ENCODE data around the gene XIST.
"Not testable (repeated sequence)": the region's sequence is repeated elsewhere in the genome, so short reads cannot be mapped to it uniquely, and the experiment has no call there.

XIST gene

DNA sequence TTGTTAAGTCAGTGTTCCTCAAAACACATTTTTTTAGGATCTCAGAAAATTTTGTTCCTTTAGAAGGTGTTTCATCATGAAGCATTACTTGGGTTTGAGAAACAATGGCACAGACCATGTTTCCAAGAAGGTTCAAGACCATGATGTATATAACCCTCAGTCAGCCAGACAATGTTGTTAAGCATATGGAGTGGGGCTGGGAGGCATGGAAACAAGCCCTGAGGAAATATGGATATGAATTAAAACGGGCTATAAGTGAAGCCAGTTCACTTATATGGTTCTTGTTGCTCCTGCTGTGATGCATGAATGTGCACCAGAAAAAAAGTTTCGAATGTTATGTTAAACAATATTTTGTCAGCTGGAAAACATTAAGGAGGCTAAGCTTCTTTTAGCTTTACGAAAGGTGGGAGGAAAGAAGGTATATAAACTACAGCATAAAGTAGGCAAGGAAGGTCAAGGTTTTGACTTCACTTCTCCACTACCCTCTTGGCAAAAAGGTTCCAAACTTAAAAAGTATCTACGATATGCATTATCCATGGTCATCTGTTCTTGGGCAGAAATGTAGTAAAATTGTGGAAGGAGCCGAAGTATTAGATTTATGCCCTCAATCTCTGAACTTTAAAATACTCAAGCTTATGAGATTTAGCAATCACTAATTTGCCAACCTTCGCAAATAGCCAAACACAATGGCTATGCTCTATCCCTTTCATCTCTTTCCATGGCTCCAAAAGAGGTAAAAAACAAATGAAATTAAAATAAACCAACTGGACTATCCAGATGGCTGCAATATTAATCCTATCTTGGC lies 12.2 kb downstream of the XIST start:
- in situ Hi-C loops (cut with HindIII; ENCODE audit: low sequenced_read_pairs) = no loop called here

DNA sequence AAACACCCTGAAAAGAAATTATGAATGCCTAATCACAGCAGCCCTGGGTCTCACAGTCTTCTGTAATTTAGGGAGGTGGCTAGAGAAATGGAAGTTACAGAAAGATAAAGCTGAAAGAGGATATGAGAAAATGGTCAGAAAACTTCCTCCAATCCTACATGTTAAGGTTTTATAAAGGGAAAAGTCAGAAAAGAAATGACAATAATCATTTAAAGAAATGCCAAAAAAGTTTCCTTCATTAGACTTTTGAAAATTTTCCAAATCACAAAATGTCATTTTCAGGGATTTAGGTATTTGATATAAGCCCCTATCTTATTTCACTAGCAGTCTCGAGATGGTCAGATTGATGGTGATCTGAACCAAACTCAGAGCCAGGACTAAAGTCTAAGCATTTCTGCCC lies 13.4 kb downstream of the XIST start:
- in situ Hi-C loops (cut with HindIII; ENCODE audit: low sequenced_read_pairs) = no loop called here

DNA sequence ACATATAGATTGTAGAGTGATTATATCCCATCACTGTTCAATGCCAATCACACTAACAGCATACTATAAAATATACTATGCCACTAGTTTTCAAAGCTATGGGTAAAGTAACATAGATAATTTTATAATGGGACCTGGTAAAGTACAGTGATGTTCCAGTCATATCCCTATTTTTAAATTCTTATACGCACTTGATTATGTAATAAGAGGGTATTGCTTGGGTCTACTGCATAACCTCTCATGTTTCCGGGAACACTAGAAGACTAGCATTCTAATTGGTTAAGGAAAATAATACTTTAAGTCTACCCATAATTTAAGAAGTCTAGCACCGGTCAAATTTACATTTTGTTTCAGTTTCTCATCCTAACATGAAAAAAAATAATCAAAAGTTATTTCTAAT lies 14.4 kb downstream of the XIST start:
- in situ Hi-C loops (cut with HindIII; ENCODE audit: low sequenced_read_pairs) = no loop called here

DNA sequence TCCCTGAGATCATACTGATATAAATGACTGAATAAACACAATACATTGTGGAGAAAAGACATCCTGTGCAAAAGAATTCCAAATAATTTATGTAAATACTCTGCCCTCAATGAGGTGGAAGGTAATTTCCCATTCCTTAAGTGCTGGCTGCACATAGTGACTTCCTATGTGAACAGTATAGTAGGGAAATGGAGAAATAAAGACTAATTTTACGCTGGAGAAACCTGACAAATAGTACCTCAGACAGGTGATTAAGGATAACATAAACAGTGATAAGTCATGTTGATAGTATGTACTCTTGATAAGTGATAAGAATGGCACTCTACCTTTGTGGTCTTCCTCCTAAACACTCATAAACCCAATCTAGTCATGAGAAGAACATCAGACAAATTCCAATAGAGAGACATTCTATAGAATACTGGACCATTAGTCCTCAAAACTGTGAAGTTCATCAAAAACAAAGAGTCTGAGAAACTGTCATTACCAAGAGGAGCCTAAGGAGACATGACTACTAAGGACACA lies 15.5 kb downstream of the XIST start:
- in situ Hi-C loops (cut with HindIII; ENCODE audit: low sequenced_read_pairs) = no loop called here

DNA sequence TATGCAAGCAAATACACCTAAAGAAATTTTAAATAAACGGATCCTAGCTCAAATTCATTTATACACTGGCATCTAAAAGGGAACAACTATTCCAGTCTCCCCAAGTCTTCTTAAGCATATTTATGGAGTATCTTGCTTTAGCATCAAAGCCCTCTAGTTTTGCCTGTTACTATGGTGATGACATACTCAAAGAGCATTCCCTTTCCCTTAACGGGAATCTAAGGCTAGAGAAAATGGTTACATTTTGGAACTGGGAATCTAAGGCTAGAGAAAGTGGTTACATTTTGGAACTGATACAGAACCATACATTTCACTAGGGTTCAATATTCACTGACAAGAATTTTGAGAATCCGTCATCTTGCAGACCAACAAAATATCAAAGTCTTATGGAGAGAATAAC lies 18.3 kb downstream of the XIST start:
- in situ Hi-C loops (cut with HindIII; ENCODE audit: low sequenced_read_pairs) = no loop called here

DNA sequence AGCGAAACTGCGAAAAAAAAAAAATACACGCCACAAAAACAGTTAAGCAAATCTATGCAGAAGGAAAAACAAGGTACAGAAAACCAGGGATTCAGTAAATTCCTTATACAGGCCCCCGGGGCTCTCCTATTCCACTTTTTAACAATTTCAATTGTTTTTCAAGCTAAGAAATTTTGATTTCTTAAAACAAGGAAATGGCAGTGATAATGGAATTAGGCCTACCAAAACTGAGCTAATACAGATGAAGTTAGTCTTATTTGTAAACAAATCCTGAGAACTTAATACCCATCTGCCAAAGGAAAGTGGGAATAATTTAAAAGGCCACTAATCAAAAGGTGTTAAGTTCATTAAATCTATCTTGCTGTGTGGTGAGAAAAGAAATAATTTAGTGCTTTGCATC lies 20.2 kb downstream of the XIST start:
- in situ Hi-C loops (cut with HindIII; ENCODE audit: low sequenced_read_pairs) = no loop called here

DNA sequence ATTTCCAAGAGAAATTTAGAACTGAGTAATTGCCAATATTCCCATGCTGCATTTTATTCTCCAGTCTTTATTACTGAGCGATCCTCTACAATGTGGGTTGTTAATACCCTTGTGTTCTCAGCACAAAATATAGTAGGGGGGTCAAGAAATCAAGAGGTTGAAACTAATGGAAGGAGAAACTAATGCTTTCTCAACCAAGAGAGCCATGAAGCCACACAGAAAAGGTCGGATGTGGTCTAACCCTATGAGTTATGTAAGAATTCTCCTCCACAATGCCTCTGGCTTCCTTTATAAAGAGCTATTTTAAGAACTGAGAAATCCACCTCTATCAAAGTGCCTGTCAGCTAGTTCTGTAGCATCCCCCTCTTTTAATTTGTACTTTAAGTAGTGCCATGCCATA lies 21.0 kb downstream of the XIST start:
- in situ Hi-C loops (cut with HindIII; ENCODE audit: low sequenced_read_pairs) = no loop called here

DNA sequence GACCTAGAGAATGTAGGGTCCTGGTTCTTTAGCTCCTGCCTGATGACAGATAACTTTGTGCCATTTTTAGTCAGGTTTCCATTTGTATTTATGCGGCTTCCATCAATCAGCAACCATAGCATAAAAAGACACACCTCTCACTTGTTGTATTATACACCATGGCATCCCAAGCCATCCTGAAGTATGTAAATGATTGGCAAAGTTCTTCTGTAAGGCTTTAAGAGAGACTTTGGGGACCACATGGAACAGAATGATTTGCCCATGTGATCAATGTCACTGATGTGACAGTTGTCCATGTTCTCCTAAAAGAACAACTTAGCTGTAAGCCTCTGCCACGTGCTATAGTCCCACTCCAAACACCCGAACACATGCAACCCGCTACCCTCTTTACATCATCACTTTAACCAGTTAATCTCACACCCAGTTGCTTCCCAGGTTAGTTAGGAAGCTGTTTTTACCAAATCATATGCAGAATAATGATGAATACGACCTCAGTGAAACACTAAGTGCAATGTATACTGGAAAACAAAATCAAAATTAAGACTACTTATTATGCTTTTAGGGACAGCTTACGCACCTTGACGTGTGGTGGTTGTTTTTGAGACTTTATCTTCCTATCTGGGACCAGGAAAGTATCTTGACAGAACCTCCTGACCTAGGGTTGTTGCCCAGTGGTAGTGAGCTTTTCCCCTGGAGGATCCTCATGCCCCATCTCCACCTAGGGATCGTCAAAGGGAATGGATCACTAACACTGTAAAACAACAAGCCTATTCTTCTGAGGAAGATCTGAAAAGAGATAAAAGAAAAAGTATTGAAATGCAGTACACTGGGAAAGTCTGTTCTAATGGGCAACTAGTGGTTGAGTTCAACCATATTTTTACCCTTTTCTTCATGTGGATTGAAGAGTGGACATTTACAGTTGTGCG lies 21.8 kb downstream of the XIST start:
- in situ Hi-C loops (cut with HindIII; ENCODE audit: low sequenced_read_pairs) = no loop called here

DNA sequence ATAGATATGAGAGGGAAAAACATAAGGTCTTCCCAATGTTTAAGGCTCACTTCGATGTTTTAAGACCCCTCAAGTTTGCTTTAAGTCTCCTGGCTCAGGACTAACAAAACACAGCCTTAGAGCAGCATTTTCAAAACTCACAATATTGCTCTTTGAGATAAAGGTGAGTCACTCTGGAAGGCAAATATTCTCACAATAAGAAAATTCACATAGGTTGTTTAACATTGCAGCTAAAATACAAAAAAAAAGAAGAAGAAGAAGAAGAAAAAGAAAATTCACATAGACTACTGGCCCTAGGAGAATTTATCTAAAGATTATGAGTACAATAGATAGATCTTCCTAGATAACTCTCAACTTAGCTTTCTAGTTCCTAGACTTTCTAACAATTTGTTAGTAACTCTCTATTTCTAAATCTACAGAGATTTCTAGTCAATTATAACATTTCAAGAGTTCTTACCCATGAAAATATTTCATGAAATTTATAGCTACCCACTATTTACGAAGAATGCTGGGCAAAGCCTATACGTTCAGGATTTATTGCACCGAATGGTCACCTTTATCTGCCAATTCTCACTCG lies 22.5 kb downstream of the XIST start:
- in situ Hi-C loops (cut with HindIII; ENCODE audit: low sequenced_read_pairs) = no loop called here

DNA sequence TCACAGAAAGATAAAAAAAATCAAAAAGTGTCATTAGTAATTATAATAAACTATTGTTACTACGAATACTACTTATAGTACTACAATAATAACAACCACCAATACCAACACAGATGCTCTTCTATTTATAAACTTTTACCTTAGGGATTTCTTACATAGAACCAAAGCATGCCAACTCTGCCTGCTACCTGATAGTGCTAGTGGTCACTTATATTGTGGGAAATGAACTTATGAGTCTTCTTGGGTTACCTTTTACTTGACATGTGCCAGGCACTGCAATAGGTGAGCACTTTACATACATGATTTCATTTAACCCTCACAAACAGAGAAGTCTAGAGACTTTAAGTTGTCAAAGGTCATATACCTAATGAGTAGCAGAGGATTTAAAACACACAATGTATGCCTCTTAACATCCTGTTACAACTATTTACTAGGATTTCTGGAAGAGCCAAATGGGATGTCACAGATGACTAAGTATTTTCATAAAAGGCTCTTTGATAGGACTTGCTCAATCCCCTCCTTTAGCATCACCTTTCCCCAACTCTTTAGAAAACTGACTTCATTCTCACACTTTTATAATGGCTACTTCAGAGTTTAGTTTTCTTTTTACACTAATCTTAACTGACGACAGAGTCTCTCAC lies 24.3 kb downstream of the XIST start:
- in situ Hi-C loops (cut with HindIII; ENCODE audit: low sequenced_read_pairs) = no loop called here

DNA sequence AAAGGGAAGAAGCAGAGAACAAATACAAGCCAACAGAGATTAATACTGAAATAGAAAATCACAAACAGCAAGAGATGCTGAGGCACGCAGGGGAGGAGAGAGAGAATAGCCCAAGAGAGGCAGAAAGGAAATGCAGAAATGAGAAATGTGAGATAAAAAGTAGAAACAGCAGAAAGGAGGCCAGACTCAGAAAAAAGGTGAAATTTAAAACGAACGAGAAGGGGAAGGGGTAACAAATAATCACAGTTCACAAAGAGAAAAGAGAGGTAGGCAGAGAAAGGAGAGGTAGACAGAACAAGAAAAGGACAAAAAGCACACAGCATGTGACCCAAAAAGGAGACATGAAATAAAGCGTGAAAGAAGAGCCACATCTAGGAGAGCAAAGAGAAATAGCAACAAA lies 25.1 kb downstream of the XIST start:
- in situ Hi-C loops (cut with HindIII; ENCODE audit: low sequenced_read_pairs) = no loop called here

DNA sequence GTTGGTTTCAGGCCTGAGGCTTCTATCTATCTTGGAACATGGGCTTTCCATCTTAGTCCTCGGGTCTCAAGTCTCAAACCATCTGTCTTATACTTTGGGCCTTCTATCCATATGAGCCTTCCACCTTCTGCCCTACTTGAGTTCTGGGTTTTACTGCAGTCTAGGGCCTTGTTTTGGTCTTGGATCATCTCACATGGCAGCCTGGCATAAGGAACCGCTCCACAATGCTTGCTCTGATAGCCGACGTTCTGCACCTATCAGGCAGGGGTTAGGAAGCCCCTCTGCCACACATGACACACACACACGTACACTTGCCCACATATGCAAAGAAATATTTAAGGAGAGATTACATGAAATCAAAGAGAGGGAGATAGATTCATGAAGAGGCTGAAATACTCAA lies 25.5 kb downstream of the XIST start:
- in situ Hi-C loops (cut with HindIII; ENCODE audit: low sequenced_read_pairs) = no loop called here

DNA sequence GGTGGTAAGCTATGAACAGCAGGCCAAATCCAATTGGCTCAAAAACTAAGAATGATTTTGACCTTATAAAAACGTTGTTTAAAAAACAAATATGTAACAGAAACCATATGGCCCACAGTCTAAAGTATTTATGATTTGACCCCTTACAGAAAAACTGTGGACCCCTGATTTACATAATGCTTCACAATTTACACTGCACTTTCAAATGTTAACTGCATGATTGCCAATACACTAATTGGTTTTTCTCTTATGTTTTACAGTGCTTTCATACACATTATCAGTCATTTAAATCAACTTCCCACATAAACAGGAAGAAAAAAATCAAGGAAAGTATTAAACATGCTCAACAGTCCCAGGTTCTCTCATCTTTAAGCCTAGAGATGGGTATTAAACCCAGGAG lies 26.9 kb downstream of the XIST start:
- in situ Hi-C loops (cut with HindIII; ENCODE audit: low sequenced_read_pairs) = no loop called here

DNA sequence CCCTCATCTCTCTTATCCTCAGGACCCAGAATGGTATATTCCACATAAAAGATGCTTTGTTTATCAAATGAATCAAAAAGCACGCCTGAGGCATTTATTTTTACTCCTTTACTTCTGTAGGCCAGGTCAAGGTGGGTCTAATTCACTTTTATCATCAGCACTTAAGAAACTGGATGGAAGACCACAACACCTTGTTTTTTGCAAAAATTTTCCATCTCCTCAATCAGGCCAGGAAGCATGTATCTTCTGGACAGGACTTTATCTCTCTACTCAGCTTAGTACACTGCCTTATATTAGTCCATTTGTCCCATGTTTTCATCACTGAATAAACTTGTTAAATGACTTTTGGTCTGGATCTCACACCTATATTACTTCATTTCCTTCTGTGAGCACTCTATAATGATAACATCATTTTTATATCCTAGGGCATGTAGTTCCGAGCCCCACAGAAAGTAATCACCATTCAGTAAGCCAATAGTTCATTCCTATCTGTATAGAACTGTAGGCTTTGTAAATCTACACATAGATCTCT lies 29.0 kb downstream of the XIST start:
- in situ Hi-C loops (cut with HindIII; ENCODE audit: low sequenced_read_pairs) = no loop called here

DNA sequence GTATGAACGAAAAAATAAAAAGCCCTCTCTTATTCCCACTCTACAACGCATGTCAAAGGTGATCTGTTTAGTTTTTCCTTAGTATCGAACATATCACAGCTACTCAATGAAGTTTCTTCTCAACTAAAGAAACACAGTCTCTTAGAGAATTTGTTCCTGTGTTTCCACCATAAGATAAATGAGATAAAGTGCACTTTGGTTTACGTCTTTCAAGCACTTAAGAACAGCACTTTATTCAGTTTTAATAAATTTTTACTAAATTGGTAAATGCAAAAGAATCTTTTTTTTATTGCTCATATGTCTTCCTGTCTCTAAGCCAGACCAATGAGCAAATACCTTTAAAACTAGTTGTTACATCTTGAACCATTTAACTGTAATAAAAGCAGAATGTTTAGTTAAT lies 29.7 kb downstream of the XIST start:
- in situ Hi-C loops (cut with HindIII; ENCODE audit: low sequenced_read_pairs) = no loop called here

DNA sequence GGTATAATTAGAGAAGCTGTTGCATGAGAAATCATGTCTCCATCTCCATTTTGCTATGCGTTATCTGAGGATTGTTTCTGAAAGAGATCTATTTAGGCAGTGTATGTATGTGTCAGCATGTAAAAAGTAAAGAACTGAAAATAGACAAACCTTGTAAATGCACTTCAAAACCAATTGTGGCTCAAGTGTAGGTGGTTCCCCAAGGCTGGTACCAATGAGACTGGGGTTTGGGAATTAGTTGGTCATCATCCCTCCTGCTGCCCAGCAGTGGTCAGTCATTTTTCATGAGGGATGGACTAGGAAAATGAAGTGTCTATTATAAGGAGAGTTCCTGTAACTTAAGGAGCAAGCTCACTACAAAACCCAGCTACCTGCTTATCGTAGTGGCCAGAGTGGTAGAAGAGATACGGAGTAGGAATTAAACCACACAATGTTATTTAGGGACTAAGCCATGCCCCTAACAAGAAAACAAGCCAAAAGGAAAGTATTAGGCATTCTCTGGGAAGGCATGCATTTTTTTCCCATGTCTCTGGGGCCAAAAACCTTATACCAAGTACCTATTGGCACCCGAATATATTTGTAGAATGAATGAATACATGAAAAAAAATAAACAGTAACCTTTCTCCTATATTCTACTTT lies 30.5 kb downstream of the XIST start:
- in situ Hi-C loops (cut with HindIII; ENCODE audit: low sequenced_read_pairs) = no loop called here

DNA sequence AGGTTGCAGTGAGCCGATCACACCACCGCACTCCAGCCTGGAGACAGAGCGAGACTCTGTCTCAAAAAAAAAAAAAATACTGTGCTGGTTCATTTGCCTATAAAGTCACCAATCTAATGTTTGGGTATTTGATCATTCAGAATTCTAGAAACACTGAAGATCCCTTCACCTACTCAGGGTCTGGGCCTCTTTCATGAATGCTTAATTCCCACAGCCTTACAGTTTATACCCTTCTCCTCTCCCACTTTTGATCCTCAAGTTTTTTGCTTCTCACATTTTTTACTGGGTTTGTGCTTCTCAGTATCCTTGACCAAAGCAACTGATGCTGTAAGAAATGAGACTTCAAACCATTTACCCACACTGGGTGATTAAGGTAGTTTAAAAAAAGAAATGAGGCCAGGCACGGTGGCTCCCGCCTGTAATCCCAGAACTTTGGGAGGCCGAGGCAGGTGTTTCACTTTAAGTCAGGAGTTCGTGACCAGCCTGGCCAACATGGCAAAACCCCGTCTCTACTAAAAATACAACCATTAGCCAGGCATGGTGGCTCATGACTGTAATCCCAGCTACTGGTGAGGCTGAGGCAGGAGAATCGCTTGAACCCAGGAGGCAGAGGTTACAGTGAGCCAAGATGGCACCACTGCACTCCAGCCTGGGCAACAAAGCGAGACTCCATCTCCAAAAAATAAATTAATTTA lies 32.5 kb downstream of the XIST start:
- in situ Hi-C loops (cut with HindIII; ENCODE audit: low sequenced_read_pairs) = not testable (repeated sequence)

DNA sequence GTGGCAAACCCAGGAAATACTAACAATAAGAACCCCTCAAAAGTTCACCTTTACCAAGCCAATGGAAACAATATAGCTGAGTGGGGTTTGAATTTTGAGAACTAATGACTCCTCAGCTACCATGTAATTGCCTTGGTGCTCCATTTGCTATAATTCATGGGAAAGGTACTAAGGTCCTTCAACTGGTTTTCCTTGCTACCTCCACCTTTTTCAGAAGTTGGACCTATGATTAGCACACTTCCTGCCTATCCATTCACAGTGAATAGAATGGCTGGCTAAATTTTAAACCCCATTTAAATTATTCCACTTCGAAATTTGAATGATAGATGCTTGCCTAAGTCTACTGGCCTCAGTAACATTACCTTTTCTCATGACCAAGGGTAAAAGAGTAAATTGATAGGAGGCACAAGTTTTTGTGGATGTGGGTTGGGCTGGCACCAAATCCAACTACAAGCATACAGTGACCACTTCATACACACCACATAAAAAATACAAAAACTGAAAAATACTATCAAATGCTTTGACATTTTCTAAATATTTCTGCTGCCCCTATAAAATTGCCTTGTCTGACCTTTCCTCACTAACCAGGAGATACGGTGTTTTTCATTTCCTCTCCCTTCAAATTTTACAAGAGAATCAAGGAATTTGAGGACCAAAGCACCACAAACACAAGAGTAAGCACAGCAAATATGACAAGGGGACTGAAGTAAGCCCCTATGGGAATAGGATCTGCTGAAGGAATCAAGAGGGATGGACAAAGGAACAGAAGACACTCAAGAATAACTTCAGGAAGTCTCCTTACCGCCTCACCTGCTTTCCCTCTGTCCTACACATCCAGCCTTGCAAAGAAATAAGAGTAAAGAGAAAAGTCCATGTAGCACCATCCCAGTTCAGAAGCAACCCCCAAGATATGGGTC lies 34.1 kb downstream of the XIST start:
- in situ Hi-C loops (cut with HindIII; ENCODE audit: low sequenced_read_pairs) = no loop called here
